ENCODE measurements around the gene GDNF. TPM values are rescaled to one million over a fixed set of nuclear protein-coding genes. Genes with fewer than 3 reads are reported as not detected.
"Not testable (repeated sequence)": the region's sequence is repeated elsewhere in the genome, so short reads cannot be mapped to it uniquely, and the experiment has no call there.

The GDNF gene, protein sequence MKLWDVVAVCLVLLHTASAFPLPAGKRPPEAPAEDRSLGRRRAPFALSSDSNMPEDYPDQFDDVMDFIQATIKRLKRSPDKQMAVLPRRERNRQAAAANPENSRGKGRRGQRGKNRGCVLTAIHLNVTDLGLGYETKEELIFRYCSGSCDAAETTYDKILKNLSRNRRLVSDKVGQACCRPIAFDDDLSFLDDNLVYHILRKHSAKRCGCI
- 0.13 TPM for total RNA-seq
- long read RNA-seq, result 0 reads

DNA sequence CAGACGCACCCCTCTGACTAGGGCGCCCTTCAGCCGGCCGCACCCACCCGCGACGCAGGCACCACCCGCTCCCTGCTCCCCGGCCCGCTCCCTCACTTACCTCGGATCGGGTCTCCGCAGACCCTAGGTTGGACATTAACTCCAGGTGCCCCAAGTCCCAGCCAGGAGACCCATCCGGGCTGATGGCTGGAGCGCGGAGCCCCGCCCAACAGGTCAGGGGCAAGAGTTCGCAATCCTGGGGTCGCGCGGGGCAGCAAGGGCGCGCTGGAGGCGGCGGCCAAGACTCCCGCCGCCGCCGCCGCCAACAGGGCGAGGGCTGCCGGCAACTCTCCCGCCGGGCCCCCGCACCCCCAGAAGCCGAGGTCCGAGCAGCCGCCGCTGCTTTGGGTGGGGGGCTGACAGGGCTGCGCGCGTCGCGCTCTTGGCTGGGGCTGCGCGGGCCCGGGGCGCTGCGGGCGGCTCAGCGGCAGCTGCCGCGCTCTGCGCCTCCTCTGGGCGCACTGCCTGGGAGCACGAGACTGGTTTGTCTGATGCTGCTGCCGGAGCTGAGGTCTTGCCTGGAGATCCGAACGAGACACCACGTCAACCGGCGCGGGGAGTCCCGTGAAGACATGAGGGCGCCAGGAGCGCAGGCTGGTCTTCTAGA, at the start of gene GDNF:
Gene GDNF, minus strand, starts transcription at position 635 of the 646 bp plus-strand sequence. CDS start 5,245 bp downstream, outside the sequence.
- DNase-seq (ENCODE audit: low spot score), result no peak

DNA sequence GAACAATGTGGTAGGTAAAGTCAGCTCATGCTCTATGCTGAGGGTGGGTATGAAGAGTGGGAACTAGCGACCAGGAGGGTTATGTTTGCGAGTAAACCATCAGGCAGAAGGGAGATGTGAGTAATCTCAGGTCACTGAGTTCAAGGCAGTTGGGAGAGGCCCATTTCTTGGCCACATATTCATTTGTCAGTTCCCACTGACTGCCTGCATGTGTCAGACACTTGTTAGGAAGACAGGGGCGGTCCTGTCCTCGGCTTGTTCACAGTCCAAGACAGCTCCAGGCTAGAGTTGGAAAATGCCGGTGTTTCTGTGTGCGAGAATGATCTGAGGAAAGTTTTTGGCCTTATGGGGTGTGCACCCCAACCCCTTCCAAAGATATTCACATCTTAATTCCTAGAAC, 48.6 kb upstream of the GDNF start:
- DNase-seq (ENCODE audit: low spot score), result no peak

DNA sequence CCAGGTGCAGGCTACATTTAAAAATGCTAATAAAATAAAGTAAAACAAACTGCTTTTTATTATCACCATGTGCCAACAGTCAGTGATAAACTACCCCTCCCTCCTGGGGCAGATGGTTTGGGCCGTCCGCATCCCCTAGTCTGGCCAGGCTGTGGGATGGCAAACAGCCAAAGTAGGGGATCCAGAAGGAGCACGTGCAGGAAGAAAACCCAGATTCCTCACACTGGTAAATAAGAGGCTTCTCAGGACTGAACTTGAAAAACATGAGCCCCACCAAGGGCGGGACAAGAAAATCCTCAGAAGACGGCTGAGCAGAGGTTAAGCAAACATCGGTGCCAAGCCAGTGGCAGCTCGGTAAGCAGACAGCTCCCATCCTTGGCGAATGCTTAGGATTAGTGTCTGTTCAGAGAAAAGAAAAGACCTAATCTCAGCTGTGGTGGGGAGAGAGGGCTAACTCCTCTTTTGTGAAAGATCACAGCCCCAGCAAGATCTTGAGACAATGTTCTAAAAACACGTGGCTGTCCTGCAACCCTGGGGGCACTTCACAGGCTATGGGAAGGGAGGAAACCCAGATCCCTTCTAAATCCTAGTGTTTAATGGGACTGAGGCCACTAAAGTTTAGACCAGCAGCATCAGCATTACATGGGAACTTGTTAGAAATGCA, 46.5 kb upstream of the GDNF start:
- DNase-seq (ENCODE audit: low spot score), result no peak

DNA sequence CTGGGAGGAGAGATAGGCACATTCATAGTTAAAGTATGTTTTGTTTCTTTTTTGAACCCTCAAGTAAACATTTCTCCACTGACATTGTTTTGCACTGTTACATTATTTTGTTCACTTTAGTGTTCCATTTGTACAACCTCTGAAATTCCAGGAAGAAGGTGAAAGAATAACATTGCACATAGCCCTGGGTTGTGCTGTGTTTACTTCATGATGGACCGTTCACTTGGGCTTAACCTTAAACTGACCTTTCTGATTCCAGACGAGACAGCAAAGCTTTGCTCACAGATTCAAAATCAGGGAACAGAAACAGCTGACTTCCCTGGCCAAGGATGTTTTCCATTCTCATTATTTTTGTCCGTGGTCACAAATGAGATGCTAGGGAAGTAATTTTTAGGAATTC, 42.8 kb upstream of the GDNF start:
- no peak for DNase-seq (ENCODE audit: low spot score)

DNA sequence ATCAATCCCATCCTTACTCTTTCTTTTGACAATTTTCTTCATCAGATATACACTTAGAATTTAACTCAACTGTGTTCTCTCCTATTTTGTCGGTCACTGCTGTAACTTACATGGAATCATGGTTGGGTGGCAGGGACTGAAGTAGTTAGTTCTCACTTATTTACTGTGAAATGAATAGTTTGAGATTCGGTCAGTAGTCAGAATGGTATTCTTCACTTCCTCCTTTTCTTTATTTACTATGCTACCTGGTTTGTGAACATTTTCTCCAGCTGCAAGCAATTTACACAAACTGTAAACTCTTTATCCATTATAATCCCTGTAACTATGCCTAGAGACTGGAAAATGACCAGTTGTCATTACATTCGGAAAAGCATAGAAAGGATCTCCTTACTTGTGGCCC, 41.5 kb upstream of the GDNF start:
- no peak for DNase-seq (ENCODE audit: low spot score)

DNA sequence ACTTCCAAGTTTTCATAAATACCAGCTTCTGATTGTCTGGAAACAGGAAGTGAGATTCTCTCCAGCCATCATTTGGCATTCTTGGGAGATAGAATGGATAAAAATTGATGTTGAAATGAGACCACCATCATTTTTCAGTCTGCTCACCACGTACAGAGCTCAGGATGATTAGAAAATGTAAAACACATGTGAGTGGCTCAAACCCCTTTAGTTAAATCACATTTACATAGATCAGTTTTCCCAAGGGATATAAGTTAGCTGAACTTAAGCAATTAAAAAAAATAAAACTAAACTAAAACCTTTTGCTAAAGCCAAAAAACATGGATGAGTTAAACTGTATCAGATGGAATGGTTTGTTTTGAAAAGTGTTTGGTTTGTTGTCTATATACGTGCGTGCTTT, 37.1 kb upstream of the GDNF start:
- no peak for DNase-seq (ENCODE audit: low spot score)

DNA sequence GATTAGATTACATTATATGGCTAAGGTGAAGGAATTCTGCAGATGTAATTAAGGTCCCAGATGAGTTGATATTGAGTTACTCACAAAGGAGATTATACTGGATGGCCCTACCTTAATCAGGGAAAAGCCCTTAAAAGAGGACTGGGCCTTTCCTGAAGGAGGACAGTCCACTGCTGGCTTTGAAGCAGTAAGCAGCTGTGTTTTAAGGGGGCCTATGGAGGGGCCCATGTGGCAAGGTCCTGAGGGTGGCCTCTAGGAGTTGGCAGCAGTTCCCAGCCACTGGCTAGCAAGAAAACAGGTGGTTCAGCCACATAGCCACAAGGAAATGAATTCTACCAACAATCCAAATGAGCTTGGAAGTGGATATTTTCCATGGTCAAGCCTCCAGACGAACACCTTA, 36.4 kb upstream of the GDNF start:
- DNase-seq (ENCODE audit: low spot score), result no peak

DNA sequence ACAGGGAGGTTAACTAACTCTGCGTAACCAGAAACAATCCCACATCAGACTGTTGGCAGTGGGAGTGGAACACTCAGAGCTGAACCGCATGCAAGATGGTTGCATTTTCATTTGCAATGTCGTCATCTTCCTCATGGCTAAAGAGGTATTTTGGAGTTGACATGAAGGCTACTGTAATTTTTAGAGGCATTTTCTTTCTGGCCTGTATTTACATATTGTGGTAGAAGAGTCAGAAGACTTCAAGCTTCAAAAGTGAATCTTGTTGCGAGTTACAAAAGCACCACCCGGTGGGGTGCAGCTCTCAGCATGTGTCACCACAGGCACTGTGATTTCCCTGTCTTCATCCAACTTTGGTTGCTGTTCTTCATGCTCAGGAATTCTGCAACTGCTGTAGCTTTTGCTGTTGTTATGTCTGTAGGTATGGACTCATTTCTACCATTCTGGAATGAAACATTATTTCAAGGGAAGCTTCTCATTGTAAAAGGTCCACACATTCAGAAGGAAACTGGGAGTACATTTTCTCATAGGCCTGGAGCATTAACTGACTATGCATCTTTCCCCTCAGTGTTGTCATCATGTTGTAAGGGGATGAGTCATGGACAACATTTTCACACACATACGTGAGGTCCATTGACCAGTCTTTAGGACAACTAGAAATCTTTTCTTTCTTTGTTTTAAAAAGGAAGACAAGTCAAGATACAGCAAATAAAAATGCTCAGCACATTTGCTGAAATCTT, 35.4 kb upstream of the GDNF start:
- no peak for DNase-seq (ENCODE audit: low spot score)

DNA sequence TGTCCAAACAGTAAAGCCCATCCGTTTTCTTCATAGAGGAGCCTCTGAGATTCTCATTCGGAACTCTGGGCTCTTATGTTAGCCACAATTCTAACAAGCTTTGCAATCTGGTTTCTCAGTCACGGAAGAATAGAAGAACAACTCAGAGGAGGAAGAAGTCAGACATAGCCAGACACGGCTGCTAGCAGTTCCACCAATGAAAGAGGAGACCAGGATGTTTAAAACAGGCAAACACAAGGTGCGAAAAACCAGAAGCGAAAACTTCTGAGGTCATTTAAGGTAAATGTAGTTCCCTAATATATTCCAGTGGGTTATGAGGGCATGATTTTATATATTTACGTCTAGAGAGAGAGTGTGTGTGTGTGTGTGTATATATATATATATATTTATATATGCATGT, 34.1 kb upstream of the GDNF start:
- no peak for DNase-seq (ENCODE audit: low spot score)

DNA sequence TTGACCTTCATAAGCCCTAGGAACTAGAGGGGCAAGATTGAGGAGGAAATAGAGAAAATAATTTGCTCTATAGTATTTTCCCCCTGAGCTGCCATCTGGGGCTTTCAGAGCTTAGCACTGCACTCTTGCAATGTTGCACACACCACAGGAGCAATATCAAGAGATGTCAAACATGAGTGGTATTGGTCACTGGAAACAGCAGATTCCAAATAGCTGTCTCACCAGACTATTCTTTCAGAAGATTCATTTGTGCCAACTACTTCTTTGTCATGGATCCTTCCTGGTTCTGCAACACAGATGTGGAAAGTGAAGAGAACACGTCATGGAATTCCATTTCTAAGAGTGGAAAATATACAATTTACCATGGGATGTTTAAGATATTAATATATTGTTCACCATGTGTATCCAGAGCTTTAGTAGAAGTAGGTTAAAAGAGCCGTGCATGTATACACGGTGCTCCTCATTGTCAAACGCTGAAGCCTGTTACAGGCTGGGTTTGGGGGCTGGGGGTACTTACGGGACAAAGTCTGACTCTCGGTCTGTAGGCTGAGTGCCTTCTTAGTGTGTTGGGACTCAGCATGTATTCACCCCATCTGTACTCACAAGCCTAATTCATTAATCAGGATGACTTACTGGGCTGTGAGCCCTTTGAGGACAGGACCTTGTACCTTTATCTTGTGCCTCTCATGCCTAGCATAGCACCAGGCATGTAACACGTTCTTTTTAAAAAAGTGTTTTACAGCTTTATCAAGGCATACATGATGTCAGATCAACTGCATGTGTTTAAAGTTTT, 31.4 kb upstream of the GDNF start:
- no peak for DNase-seq (ENCODE audit: low spot score)

DNA sequence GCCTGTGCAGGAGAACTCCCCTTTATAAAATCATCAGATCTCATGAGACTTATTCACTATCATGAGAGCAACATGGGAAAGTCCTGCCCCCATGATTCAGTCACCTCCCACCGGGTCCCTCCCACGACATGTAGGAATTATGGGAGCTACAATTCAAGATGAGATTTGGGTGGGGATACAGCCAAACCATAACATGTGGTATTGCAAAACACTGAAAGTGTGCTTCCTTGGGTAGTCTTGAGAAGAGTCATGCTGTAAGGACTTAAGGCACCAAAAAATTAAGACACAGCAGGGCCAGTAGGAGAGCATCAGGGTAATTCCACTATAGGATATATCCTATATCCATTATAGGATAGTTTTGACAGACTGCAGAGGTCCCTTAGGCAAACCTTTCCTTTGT, 29.4 kb upstream of the GDNF start:
- DNase-seq (ENCODE audit: low spot score), result no peak

DNA sequence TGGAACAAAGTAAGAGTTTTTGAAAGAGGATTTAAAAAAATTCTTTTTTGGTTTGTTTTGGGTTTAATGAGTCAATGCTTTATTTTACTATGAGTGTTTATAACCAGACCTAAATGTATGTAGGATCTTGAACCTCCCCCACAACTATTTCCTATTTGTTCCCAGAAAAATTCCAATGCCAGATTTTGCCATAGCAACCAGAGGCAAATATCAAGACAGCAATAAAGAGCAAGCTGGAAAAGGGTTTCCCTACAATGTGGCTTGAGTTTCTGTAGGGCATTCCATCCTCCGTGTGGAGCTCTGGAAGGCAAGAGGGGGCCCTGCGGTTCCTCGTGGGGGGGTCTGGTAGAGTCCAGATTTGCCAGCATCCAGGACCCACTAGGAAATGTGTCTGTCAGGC, 27.8 kb upstream of the GDNF start:
- no peak for DNase-seq (ENCODE audit: low spot score)

DNA sequence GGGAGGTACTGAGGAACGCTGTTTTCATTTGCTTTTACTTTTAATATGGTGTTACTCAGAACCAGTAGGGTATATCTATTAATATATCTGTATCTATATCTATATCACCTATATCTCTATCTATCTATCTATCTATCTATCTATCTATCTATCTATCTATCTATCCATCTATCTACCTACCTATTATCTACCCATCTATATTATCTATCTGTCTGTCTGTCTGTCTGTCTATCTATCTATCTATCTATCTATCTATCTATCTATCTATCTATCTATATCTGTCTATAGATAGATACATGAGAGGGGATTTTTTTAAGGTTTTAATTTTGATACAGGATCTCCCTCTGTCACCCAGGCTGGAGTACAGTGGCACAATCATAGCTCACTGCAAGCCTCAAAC, 23.1 kb upstream of the GDNF start:
- not testable (repeated sequence) for DNase-seq (ENCODE audit: low spot score)

DNA sequence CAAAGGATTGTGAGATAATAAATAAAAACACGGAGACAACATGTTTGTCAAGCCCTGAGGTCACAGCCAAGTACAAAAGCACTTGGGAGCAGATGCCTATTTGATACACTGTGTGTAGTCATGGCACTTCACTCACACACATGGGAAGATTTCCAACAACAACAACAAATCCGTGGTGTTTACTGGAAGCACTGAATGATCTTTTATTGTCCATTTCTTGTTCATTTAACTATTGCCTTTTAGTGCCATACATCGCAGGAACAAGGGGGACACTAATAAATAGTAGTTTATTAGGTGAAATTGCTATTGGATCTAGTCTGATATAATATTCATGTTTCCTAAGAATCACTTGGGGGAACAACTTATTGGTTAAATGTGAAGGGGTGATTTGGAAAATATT, 20.4 kb upstream of the GDNF start:
- no peak for DNase-seq (ENCODE audit: low spot score)

DNA sequence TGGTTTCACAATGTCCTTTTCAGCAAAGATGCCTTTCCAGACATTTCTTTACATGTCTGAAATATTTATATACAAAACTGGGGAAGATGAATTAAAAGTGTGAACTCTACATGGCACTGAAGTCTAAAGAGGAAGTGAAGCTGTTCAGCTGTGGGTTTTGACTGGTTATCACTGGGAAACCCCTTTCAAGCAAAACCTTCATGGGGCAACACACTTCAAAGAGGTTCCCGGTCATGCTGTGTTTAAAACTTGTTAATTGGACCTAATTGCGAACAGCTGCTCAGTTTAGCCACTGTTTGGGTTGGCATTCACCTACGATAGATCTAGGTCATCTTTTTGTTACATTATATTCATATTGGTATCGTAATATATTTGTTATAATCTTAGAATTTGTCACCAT, 20.0 kb upstream of the GDNF start:
- DNase-seq (ENCODE audit: low spot score), result no peak

DNA sequence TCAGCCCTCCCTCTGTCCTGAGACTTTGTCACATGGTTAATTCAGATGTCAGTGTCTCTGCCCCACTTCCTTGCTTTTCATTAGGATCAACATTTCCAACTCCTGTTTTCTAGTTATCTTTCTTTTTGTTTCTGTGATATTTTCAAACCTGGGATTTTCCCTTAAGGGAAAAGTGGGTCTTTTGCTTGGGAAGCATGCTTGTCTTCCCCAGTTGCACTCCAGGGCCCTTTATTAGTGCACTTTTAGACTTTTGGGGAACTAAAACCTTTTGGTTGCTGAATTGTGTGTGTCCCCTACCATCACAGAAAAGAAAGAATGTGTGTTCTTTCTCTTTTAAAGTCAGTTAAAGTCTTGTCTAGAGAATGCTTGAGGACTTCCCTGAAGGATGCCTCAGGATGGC, 18.4 kb upstream of the GDNF start:
- no peak for DNase-seq (ENCODE audit: low spot score)

DNA sequence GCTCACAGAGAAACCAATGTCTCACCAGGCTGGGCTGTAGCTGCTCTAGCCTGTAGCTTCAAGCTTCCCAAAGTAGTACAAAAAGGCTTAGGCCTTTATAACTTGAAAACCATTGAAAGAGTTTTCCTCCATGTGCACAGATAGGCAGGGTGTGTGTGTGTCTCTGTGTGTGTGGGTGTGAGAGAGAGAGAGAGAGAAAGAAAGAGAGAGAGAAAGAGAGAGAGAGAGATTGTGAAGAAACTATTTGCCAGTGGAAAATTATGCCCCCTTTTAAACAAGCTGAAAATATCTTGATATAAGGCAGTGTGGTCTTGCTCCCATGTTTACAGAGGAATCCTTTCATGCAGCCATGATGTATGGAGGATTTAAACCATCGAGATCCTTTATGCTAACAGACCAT, 17.9 kb upstream of the GDNF start:
- DNase-seq (ENCODE audit: low spot score), result no peak

DNA sequence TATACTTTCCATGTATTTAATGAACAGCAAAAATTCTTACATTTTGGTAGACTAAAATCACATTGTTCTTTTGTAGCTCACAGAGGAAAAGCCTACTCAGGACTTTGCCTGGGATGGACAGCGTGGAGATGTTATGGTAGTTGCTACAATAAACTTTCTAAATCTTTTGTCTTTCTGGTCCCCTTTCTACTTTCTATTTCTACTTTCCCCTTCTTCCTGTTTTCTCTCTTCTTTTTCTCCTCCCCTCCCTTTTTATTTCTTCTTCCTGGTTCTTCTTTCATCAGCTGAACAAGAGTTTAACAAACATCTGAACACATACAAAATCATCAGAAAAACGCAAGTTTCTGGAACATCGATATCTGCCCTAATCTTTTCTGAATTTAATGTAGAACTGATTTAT, 15.6 kb upstream of the GDNF start:
- DNase-seq (ENCODE audit: low spot score), result no peak

DNA sequence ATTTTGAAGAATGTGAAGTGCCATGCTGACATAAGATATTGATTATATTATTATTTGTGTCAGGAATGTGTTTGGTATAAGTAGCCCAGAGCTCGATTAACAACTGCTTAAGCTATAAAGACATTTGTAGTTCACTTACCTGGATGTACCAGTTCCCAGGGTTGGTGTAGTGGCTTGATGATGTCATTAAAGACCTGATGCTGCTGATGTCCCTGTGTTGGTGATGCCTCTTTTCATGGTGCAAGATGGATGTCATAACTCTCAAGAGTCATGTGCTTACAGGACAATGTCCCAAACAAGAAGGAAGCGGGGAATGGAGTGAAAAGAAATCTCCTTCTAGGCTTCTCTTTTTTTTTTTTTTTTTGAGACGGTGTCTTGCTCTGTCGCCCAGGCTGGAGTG, 11.5 kb upstream of the GDNF start:
- DNase-seq (ENCODE audit: low spot score), result no peak

DNA sequence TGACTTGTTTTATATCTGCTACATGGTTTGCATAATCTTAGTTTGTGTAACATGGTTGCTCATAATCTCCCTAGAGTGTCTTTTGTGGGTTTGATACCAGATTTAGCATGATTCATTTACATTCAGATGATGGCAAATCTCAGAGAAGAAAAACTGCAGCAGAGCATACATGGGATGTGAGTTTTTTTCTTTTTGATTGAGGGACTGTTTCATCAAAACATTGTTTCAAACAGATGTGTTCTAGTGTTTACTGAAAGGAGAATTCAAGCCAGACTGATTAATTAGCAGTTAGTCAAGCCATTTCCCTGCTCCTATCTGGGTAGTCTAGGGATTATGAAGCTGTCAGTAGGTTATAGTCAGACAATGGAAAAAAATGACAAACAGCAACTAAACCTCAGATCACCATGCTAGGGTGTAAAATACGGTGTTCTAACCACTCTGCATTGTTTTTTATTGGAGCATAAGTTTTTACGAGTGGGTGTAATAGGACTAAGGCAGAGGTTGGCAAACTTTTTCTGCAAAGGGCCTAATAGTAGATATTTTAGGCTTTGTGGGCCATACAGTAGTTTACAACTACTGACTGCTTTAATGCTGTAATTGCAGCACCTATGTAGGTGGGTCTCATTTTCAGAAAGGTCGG, 10.5 kb upstream of the GDNF start:
- no peak for DNase-seq (ENCODE audit: low spot score)

DNA sequence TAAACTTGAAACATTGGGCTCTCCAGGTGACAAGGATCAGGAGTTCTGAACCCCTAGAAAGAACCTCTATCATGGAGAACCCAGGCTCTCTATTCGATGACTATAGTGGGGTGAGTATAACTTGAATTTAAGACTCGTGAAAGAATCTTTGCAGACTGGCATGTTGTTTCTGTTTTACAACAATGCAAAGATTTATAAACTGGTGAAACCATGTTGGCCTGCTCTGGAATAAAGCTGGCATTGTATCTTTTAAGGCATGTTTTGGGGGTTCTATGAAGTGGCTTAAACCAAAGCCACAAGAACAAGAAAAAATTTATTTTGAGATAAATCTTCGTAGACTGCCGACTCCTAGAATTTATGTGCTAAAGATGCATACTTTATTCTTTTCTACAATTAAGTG, 9.8 kb upstream of the GDNF start:
- DNase-seq (ENCODE audit: low spot score), result no peak
